Breast epithelium (tissue), 4 donors: ENCODE results near the gene VPS13D. TPM values are rescaled to one million over a fixed set of nuclear protein-coding genes. Genes with fewer than 3 reads are reported as not detected.

Experiments
- DNase-seq, 2 donors: peaks; one replicate each; pipeline ENCODE4 v3.0.0-alpha.2; 2019; ENCODE audit warnings: low spot score in 2 of 2
- H3K27ac ChIP-seq, 2 donors: fragments of 200-600 bp; sonication (generic) in 1 of 2; one replicate each; pipeline ENCODE4 v1.5.1; 2016 to 2019; ENCODE audit warnings: mild to moderate bottlenecking in 1 of 2
- H3K27me3 ChIP-seq, 2 donors: fragments of 200-600 bp; sonication (generic) in 1 of 2; one replicate each; pipeline versions ENCODE4 v1.5.1 to v1.6.0; 2017 to 2019; ENCODE audit warnings: control low read depth in 1 of 2, mild to moderate bottlenecking in 1 of 2
- H3K36me3 ChIP-seq: fragments of 200-600 bp; one replicate; pipeline ENCODE4 v1.5.1; 2019
- H3K4me1 ChIP-seq, 2 donors: fragments of 200-600 bp; sonication (generic); one replicate each; pipeline ENCODE4 v1.5.1; 2016 to 2019; ENCODE audit warnings: control low read depth in 1 of 2
- H3K4me3 ChIP-seq, 3 donors: fragments of 200-600 bp; sonication (generic); 1 replicate in 2 of 3; 2 replicates in 1 of 3; pipeline ENCODE4 v1.5.1; 2016 to 2019; ENCODE audit warnings: mild to moderate bottlenecking in 3 of 3, moderate library complexity in 2 of 3
- H3K9me3 ChIP-seq, 2 donors: fragments of 200-600 bp; sonication (generic) in 1 of 2; one replicate each; pipeline ENCODE4 v1.5.1; 2016 to 2019; ENCODE audit warnings: control low read depth in 1 of 2
- CTCF ChIP-seq, 3 donors: fragments of 450-650 bp; IDR thresholded peaks; one replicate each; pipeline ENCODE4 v1.5.1; 2016 to 2017; ENCODE audit warnings: antibody characterized with exemption in 3 of 3, mild to moderate bottlenecking in 3 of 3, moderate library complexity in 3 of 3
- POLR2A ChIP-seq: fragments of 450-650 bp; IDR thresholded peaks from one replicate; pipeline ENCODE4 v1.6.1; 2016; ENCODE audit warnings: antibody characterized with exemption, mild to moderate bottlenecking, moderate library complexity
- POLR2AphosphoS5 ChIP-seq, 3 donors: sonication (generic); formaldehyde crosslinking; IDR thresholded peaks; one replicate each; pipeline ENCODE4 v1.6.1; 2017; ENCODE audit warnings: antibody characterized with exemption in 3 of 3
- intact Hi-C: fragments of 100-400 bp; cut with DNase I; formaldehyde crosslinking; loops from one replicate; pipeline ENCODE4 v1.15.1; 2023; ENCODE audit warnings: low total_unique reads
- total RNA-seq, 3 donors: library from RNA; depleted of rRNA; stranded (reverse); fragments of >200 nt; gene quantifications; one replicate each; pipeline ENCODE4 v1.1.0, GENCODE V29; 2016

The VPS13D gene
- total RNA-seq, 3 donors from 2014 or later = 73.9 to 115 (median 96.4) TPM

- no peak for DNase-seq
- Histone ChIP-seq H3K4me1 (peaks cover 0 to 12% of the 10 kb centered on the region in 2 donors), H3K27me3 (no peaks in the 10 kb centered on the region), H3K36me3 (no peaks in the 10 kb centered on the region), H3K27ac (no peak overlapping the region), H3K4me3 (no peak overlapping the region), H3K9me3 (no peaks in the 10 kb centered on the region)
- TF ChIP-seq CTCF (IDR thresholded peaks at IDR 0.05) (no peak), POLR2A (no peak), POLR2AphosphoS5 (IDR thresholded peaks at IDR 0.05) (no peak)
- intact Hi-C loops = loop anchor here (5.0 kb wide), 1 partner anchor 97 kb away; no protein-coding TSS in a partner anchor
Measured at GRCh38 chr1:12430525-12430924, 200.7 kb downstream of the VPS13D start.

- Histone ChIP-seq H3K4me3 (no peak overlapping the region), H3K36me3 (no peaks in the 10 kb centered on the region), H3K4me1 (peaks cover 0 to 12% of the 10 kb centered on the region in 2 donors), H3K27me3 (no peaks in the 10 kb centered on the region), H3K9me3 (no peaks in the 10 kb centered on the region), H3K27ac (peak overlapping the region; percentile 75 to 82)
- TF ChIP-seq POLR2A = no peak
- no peak for DNase-seq
- intact Hi-C loops = loop anchor here (5.0 kb wide), 1 partner anchor 94 kb away; no protein-coding TSS in a partner anchor
Measured at GRCh38 chr1:12432897-12433296, 203.1 kb downstream of the VPS13D start.

GRCh38 chr1:12433323-12434053 is 203.7 kb downstream of the VPS13D start:
- DNase-seq = no peak
- Histone ChIP-seq H3K27me3 (no peaks in the 10 kb centered on the region), H3K36me3 (no peaks in the 10 kb centered on the region), H3K27ac (peak overlapping the region; percentile 75 to 82), H3K9me3 (no peaks in the 10 kb centered on the region), H3K4me3 (no peak overlapping the region), H3K4me1 (peaks cover 0 to 12% of the 10 kb centered on the region in 2 donors)
- intact Hi-C loops = loop anchor here (5.0 kb wide), 1 partner anchor 94 kb away; no protein-coding TSS in a partner anchor
- TF ChIP-seq POLR2AphosphoS5 (IDR thresholded peaks at IDR 0.05) = peak in 1 of 3 donors; percentile 29
- TF ChIP-seq CTCF (IDR thresholded peaks at IDR 0.05) = no peak

- TF ChIP-seq CTCF (IDR thresholded peaks at IDR 0.05) (no peak), POLR2A (no peak), POLR2AphosphoS5 (IDR thresholded peaks at IDR 0.05) (peak in 1 of 3 donors; percentile 16)
- no peak for DNase-seq
Measured at GRCh38 chr1:12434174-12434573, 204.3 kb downstream of the VPS13D start.

GRCh38 chr1:12434686-12435085 is 204.9 kb downstream of the VPS13D start:
- peak overlapping the region in 1 of 2 donors; percentile 75 for H3K27ac ChIP-seq
- H3K9me3 ChIP-seq = no peaks in the 10 kb centered on the region
- TF ChIP-seq POLR2A = no peak
- no peak for TF ChIP-seq CTCF (IDR thresholded peaks at IDR 0.05)
- no peak for TF ChIP-seq POLR2AphosphoS5 (IDR thresholded peaks at IDR 0.05)
- H3K27me3 ChIP-seq = no peaks in the 10 kb centered on the region
- no peaks in the 10 kb centered on the region for H3K36me3 ChIP-seq
- peaks cover 0 to 12% of the 10 kb centered on the region in 2 donors for H3K4me1 ChIP-seq
- no peak for DNase-seq
- H3K4me3 ChIP-seq = no peak overlapping the region
- intact Hi-C loops = loop anchor here (5.0 kb wide), 1 partner anchor 93 kb away; no protein-coding TSS in a partner anchor

More at GRCh38 chr1:12434174-12434573, 204.3 kb downstream of the VPS13D start:
- peak overlapping the region; percentile 75 to 82 for H3K27ac ChIP-seq
- H3K4me3 ChIP-seq = no peak overlapping the region
- intact Hi-C loops = loop anchor here (5.0 kb wide), 1 partner anchor 93 kb away; no protein-coding TSS in a partner anchor
- no peaks in the 10 kb centered on the region for H3K27me3 ChIP-seq
- H3K36me3 ChIP-seq = no peaks in the 10 kb centered on the region
- peaks cover 0 to 12% of the 10 kb centered on the region in 2 donors for H3K4me1 ChIP-seq
- no peaks in the 10 kb centered on the region for H3K9me3 ChIP-seq
